ENCODE data around the gene TUBA1B. TPM values are rescaled to one million over a fixed set of nuclear protein-coding genes. Genes with fewer than 3 reads are reported as not detected.

The TUBA1B gene
- total and polyA plus RNA-seq, 2 of the 13 experiments (the other 11 are each of a cell fraction or from before 2014, with no cell fraction given): 1,275 to 1,353 TPM

DNA sequence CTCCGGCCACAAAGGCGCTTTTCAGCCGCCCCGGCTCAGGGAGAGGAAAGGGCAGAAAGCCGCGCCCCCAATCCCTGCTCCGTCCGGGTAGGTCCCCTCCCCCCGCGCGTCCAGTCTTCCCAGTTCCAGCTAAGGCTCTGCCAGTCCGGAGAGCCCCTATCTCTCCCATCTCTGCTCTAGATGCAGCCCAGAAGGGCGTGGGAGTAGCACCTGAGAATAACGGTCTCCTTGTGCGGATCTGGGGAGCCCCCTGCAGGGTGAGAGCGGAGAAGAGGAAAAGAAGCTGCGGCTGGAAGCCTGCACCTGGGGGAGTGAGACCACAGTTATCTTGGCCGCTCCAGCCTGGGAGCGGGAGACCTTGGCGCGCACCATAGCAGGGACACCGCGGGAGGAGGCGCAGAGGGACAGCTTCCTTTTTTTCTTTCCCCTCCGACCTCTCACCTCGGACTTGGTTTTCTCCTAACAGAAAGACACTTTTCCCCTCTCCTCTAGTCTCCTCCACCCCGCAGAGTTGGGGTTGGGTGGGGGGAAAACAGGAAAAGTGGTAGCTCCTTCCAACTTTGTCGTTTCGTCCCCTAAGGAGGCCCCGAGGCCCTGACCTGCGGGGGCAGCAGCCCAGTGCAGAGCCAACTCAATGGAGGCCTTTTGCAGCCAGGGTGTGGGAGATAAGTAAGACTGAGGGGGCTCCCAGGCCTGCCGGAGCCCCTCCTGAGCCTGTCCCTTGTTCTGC, 38.9 kb downstream of the TUBA1B start (continued):
- TF ChIP-seq BRD4 (CRISPR knock-in tag; IDR thresholded peaks at IDR 0.05): no peak
- TF ChIP-seq POLR2AphosphoS5 (IDR thresholded peaks at IDR 0.05; ENCODE audit: low read depth, low read length): no peak
- no peak for TF ChIP-seq ZNF768 (CRISPR knock-in tag; IDR thresholded peaks at IDR 0.05)
- no peak for TF ChIP-seq ISX (CRISPR knock-in tag; conservative IDR thresholded peaks at IDR 0.05)

DNA sequence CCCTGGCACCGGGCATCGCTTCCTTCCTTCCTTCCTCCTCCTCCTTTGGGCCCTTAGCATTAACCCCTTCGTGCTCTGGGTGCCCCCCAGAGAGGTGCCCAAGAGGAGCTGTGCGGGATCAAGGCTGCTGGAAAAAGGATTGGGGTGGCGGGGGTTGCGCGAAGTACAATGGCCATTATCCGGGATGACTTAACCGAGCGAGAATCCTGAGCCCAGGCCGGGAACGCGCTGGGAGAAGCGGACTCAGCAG, 39.4 kb downstream of the TUBA1B start:
- CTCF ChIA-PET (ENCODE audit: low intra/inter-chr PET ratio, low total read pairs): no interaction called here
- in situ Hi-C loops (cut with HindIII; ENCODE audit: extremely low pct_ligation_motif_present, low pct_unique_long_range_greater_than_20kb): no loop called here
- FAIRE-seq: no peak

More for the DNA sequence above, 39.4 kb downstream of the TUBA1B start:
- Histone ChIP-seq H3K4me3 (replicated peaks in 1 of 3; ENCODE audit: insufficient read depth in 1 of 3, low read depth in 2 of 3, low read length in 3 of 3) (peak overlapping the region; percentile 39 to 70 (median 50); a peak in 5 of 6 replicates), H3K9me3 (ENCODE audit: low read length) (no peaks in the 10 kb centered on the region), H3K79me2 (ENCODE audit: insufficient read depth, low read length) (no peaks in the 10 kb centered on the region), H3K27ac (ENCODE audit: extremely low read length, insufficient read depth, low read length) (no peak overlapping the region), H3K36me3 (replicated peaks in 1 of 2; ENCODE audit: control insufficient read depth in 1 of 2, insufficient read depth in 2 of 2, low read length in 2 of 2) (no peaks in the 10 kb centered on the region), H3K4me2 (ENCODE audit: low read depth, low read length) (peak overlapping the region; percentile 94), H3K9ac (ENCODE audit: insufficient read depth, low read depth, low read length) (no peak overlapping the region), H3K27me3 (ENCODE audit: control insufficient read depth in 1 of 2, insufficient read depth in 2 of 2, low read length in 2 of 2) (peaks cover 12 to 70% of the 10 kb centered on the region in 2 experiments; a peak in 4 of 5 replicates), H4K20me1 (ENCODE audit: insufficient read depth, low read length) (no peaks in the 10 kb centered on the region), H2AFZ (ENCODE audit: low read length) (no peak overlapping the region), H3K4me1 (ENCODE audit: insufficient read depth, low read length) (peaks cover 52% of the 10 kb centered on the region)
- TF ChIP-seq HNRNPLL (IDR thresholded peaks at IDR 0.05; ENCODE audit: low read depth, low read length, poor library complexity, severe bottlenecking) (no peak), ZNF652 (CRISPR knock-in tag; IDR thresholded peaks at IDR 0.05; ENCODE audit: borderline replicate concordance, low read depth) (peak; percentile 75), ZNF605 (CRISPR knock-in tag; IDR thresholded peaks at IDR 0.05) (no peak), SOX13 (IDR thresholded peaks at IDR 0.05) (no peak), SOX13 (CRISPR knock-in tag; conservative IDR thresholded peaks at IDR 0.05 in 1 of 2, IDR thresholded peaks at IDR 0.05 in 1 of 2) (0 out of 4 replicates have a peak, but pooled peaks of 1 of the 2 experiments have one; percentile 1), HDAC1 (CRISPR knock-in tag; IDR thresholded peaks at IDR 0.05) (peak; percentile 36; the same call in 1 of the 2 replicates), TBL1XR1 (IDR thresholded peaks at IDR 0.05; ENCODE audit: borderline replicate concordance, low read length, partially characterized antibody) (no peak), RFX1 (IDR thresholded peaks at IDR 0.05) (no peak), KLF16 (CRISPR knock-in tag; IDR thresholded peaks at IDR 0.05) (no peak), CREB1 (IDR thresholded peaks at IDR 0.05) (no peak), CREB1 (CRISPR knock-in tag; IDR thresholded peaks at IDR 0.05) (no peak), MLLT10 (CRISPR knock-in tag; IDR thresholded peaks at IDR 0.05) (no peak)
- TF ChIP-seq, protein P1, sequence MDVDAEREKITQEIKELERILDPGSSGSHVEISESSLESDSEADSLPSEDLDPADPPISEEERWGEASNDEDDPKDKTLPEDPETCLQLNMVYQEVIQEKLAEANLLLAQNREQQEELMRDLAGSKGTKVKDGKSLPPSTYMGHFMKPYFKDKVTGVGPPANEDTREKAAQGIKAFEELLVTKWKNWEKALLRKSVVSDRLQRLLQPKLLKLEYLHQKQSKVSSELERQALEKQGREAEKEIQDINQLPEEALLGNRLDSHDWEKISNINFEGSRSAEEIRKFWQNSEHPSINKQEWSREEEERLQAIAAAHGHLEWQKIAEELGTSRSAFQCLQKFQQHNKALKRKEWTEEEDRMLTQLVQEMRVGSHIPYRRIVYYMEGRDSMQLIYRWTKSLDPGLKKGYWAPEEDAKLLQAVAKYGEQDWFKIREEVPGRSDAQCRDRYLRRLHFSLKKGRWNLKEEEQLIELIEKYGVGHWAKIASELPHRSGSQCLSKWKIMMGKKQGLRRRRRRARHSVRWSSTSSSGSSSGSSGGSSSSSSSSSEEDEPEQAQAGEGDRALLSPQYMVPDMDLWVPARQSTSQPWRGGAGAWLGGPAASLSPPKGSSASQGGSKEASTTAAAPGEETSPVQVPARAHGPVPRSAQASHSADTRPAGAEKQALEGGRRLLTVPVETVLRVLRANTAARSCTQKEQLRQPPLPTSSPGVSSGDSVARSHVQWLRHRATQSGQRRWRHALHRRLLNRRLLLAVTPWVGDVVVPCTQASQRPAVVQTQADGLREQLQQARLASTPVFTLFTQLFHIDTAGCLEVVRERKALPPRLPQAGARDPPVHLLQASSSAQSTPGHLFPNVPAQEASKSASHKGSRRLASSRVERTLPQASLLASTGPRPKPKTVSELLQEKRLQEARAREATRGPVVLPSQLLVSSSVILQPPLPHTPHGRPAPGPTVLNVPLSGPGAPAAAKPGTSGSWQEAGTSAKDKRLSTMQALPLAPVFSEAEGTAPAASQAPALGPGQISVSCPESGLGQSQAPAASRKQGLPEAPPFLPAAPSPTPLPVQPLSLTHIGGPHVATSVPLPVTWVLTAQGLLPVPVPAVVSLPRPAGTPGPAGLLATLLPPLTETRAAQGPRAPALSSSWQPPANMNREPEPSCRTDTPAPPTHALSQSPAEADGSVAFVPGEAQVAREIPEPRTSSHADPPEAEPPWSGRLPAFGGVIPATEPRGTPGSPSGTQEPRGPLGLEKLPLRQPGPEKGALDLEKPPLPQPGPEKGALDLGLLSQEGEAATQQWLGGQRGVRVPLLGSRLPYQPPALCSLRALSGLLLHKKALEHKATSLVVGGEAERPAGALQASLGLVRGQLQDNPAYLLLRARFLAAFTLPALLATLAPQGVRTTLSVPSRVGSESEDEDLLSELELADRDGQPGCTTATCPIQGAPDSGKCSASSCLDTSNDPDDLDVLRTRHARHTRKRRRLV (CRISPR knock-in tag; IDR thresholded peaks at IDR 0.05): no peak
- intact Hi-C loops (cut with micrococcal nuclease; ENCODE audit: unreplicated experiment): no loop called here
- WGBS (ENCODE audit: low lambda C conversion rate): 2% methylated on average over 14 of the region's 14 CpGs
- no TSS peak for BruUV-seq (replicated peaks)
- DNase-seq (ENCODE audit: low spot score) (no peak), ATAC-seq (no peak)
- POLR2A ChIA-PET: interaction anchor here (0.9 to 2.0 kb wide), 3 partner anchors 18 to 38 kb away, joined by 4 to 5 read pairs (median 5); no protein-coding TSS in a partner anchor
